Brain microvascular endothelial cell (primary cell): ENCODE results near the gene CC2D2B.

Experiments
- DNase-seq: peaks from one replicate; pipeline ENCODE4 v3.0.0-alpha.2; 2020
- H3K27ac ChIP-seq: fragments of 250-450 bp; sonication (Bioruptor Pico); 2 replicates; pipeline ENCODE4 v1.5.1; 2020; ENCODE audit warnings: mild to moderate bottlenecking, moderate library complexity
- H3K27me3 ChIP-seq: fragments of 250-450 bp; sonication (Bioruptor Pico); replicated peaks from 2 replicates; pipeline ENCODE4 v1.5.1; 2020; ENCODE audit warnings: mild to moderate bottlenecking
- H3K36me3 ChIP-seq: fragments of 250-450 bp; sonication (Bioruptor Pico); replicated peaks from 2 replicates; pipeline ENCODE4 v1.5.1; 2020; ENCODE audit warnings: mild to moderate bottlenecking
- H3K4me3 ChIP-seq: 2 replicates; pipeline ENCODE4 v1.5.1; 2011; ENCODE audit warnings: low read depth, mild to moderate bottlenecking, control low read depth, low read length, moderate library complexity
- in situ Hi-C: cut with HindIII; loops from 2 replicates; pipeline ENCODE4 v1.10.0; 2017; ENCODE audit warnings: low sequenced_read_pairs, low pct_ligation_motif_present
- TF ChIP-seq, protein P1 (sequence below): IDR thresholded peaks from 2 replicates; pipeline ENCODE4 v1.5.1; 2011; ENCODE audit warnings: low read depth, mild to moderate bottlenecking, moderate library complexity, low read length, control low read depth, inconsistent platforms; ENCODE audit errors: missing control alignments

CC2D2B gene

GRCh38 chr10:96074776-96075175, 167.0 kb downstream of the CC2D2B start:
- TF ChIP-seq, protein P1, sequence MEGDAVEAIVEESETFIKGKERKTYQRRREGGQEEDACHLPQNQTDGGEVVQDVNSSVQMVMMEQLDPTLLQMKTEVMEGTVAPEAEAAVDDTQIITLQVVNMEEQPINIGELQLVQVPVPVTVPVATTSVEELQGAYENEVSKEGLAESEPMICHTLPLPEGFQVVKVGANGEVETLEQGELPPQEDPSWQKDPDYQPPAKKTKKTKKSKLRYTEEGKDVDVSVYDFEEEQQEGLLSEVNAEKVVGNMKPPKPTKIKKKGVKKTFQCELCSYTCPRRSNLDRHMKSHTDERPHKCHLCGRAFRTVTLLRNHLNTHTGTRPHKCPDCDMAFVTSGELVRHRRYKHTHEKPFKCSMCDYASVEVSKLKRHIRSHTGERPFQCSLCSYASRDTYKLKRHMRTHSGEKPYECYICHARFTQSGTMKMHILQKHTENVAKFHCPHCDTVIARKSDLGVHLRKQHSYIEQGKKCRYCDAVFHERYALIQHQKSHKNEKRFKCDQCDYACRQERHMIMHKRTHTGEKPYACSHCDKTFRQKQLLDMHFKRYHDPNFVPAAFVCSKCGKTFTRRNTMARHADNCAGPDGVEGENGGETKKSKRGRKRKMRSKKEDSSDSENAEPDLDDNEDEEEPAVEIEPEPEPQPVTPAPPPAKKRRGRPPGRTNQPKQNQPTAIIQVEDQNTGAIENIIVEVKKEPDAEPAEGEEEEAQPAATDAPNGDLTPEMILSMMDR, result no peak
- DNase-seq, result no peak
- Histone ChIP-seq H3K36me3 (no peaks in the 10 kb centered on the region), H3K27ac (no peak overlapping the region), H3K4me3 (no peak overlapping the region), H3K27me3 (no peaks in the 10 kb centered on the region)
- in situ Hi-C loops, result no loop called here

GRCh38 chr10:96075977-96076376, 168.2 kb downstream of the CC2D2B start:
- H3K27ac ChIP-seq, result no peak overlapping the region
- no peaks in the 10 kb centered on the region for H3K36me3 ChIP-seq
- no peak overlapping the region for H3K4me3 ChIP-seq
- TF ChIP-seq, protein P1, result no peak
- no peak for DNase-seq
- no peaks in the 10 kb centered on the region for H3K27me3 ChIP-seq
- in situ Hi-C loops, result no loop called here

- in situ Hi-C loops, result no loop called here
- Histone ChIP-seq H3K4me3 (no peak overlapping the region), H3K36me3 (no peaks in the 10 kb centered on the region), H3K27me3 (no peaks in the 10 kb centered on the region), H3K27ac (no peak overlapping the region)
- no peak for DNase-seq
- TF ChIP-seq, protein P1, result no peak
These were observed 169.4 kb downstream of the CC2D2B start for GRCh38 chr10:96077156-96077555.

GRCh38 chr10:96082153-96082552, 174.4 kb downstream of the CC2D2B start:
- TF ChIP-seq, protein P1, result no peak
- Histone ChIP-seq H3K27ac (no peak overlapping the region), H3K4me3 (no peak overlapping the region), H3K27me3 (no peaks in the 10 kb centered on the region), H3K36me3 (no peaks in the 10 kb centered on the region)
- in situ Hi-C loops, result no loop called here
- DNase-seq, result no peak
